H1 (cell line): ENCODE measurements around the gene MRPS9. TPM values are rescaled to one million over a fixed set of nuclear protein-coding genes. Genes with fewer than 3 reads are reported as not detected.

Experiments
- CREB1 ChIP-seq: IDR thresholded peaks from 2 replicates; pipeline ENCODE4 v1.6.1; 2012; ENCODE audit warnings: inconsistent platforms
- SIRT6 ChIP-seq: IDR thresholded peaks from one replicate; pipeline ENCODE4 v1.7.1; 2012; ENCODE audit warnings: low read length, inconsistent platforms
- TAF7 ChIP-seq: optimal IDR thresholded peaks from 2 replicates; pipeline ENCODE3; 2011; ENCODE audit warnings: low read depth, mild to moderate bottlenecking, inconsistent platforms, low read length, moderate library complexity, borderline replicate concordance
- polyA plus RNA-seq, 7 experiments: library from polyadenylated mRNA; depleted of rRNA in 3 of 7; stranded (reverse) in 5 of 7; unstranded in 2 of 7; fragments of >200 nt in 5 of 7; fragments of 200-250 nt in 2 of 7; gene quantifications; 1 replicate in 5 of 7; 2 replicates in 1 of 7; 4 replicates in 1 of 7; pipeline versions ENCODE4 v1.2.1 to v1.2.3, GENCODE V29; 2011 to 2013; ENCODE audit warnings: missing spikeins in 2 of 7, mixed read lengths in 2 of 7
- total RNA-seq: library from RNA; stranded (reverse); fragmentation: NEBNext Ultra II Directional; extraction: Animal tissue kit (Norgen Biotek cat#: 25700); gene quantifications from 2 replicates; pipeline ENCODE4 v1.2.1, GENCODE V29; 2021

MRPS9 gene
- total and polyA plus RNA-seq, 2 of the 8 experiments (the other 6 are each of a cell fraction or from before 2014, with no cell fraction given), result 36.2 to 71.0 TPM

DNA sequence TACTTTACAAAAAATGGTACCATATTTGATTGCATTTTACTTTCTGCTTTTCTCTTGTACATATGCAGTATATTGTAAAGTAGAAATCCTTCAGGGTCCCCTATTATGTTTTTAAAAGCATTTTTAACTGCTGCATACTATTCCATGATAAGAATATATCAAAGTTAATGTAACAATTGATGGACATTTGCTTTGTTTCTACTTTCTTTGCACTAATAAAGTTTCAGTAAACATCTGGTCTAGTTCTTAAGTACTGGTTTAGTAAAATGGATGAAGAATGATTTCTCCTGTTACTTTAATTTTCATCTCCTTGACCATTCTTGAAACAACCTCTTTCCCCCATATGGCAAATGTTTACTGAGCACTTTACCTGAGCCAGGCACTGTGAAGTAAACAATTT is 1.7 kb downstream of the MRPS9 start (continued):
- TF ChIP-seq SIRT6 (no peak), CREB1 (no peak), TAF7 (no peak)
- TF ChIP-seq, all 59 proteins: peak for 0
